HG02588 (cell line): ENCODE data around the gene RGPD3.
"Not testable (repeated sequence)": the region's sequence is repeated elsewhere in the genome, so short reads cannot be mapped to it uniquely, and the experiment has no call there.

Source experiments
- ATAC-seq: cut with Tn5 transposase; IDR thresholded peaks from one replicate; pipeline ENCODE4 v1.9.1; 2021; ENCODE audit warnings: mild to moderate bottlenecking, moderate library complexity; ENCODE audit not compliant: unreplicated experiment

RGPD3 gene

DNA sequence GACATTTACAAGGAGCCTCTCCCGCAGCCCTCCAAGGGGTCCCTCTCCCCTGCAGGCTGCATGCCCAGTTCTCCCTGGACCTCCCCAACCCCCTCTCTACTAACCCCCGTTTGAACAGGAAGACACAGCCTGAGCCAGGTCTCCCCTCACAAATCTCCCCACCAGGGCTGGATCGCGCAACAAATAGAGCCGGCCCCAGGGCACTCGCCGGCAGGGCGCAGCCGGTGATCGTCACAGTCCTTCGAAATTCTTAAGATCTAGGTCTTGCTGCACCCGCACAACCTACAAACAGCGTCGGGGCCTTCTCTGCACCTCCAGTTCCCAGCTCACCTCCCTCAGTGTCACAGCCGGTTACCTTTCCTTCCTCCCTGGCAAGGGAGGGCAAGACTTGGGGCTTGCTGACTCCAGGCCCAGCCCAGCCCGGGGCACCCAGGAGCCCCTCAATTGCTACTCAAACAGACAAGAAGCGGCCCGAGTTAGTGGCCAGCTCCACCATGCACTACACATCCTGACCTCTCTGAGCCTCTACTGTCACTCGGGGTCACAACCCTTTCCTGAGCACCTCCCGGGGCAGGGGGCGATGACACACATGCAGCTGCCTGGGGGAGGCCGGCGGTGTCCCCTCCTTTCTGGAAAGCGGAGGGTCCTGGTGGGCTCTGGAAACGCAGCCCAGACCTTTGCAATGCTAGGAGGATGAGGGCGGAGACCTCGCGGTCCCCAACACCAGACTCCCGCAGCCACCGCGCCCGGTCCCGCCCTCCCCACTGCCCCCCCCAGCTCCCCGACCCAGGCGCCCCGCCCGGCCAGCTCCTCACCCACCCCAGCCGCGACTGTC lies 18.6 kb upstream of the RGPD3 start, which contains the start of gene CD8B2:
CD8B2 (plus strand) TSS at position 814 of the 835 bp plus-strand sequence. CDS start 63 bp downstream, outside the sequence.
- ATAC-seq, result not testable (repeated sequence)

DNA sequence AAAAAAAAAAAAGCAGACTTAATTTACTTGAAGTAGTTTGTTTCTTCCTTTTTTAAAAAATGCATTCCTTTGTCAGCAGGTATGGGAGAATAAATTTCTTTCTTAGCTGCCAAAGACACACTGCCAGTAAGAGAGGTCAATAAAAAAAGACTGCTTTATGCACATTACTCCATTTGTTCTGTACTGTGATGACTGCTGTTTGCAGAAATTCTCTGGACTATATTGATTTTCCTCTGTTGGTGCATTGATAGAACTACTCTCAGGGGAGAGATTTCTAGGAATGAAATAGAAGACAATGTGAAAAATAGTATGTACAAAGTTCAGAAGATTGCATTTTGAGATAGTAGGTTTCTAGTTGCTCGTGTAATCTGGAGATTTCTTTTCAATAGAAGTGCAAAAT lies 11.3 kb upstream of the RGPD3 start:
- not testable (repeated sequence) for ATAC-seq

DNA sequence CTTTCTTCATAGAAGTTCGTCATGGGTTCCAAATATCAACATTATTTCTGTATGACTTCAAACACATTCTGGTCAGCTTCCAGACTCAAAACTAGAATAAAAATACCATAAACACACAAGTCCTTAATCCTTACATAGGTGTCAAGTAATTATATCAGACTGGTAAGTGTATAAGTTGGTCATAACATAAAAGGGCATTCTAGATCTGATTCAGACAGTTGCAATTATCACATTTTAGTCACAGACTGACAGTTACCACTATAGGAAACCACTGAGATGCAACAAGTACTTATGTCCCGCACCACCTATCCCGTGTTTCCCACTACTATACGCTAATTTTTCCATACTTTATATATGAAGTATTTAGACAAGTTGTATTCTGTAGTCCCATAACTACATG lies 9.4 kb upstream of the RGPD3 start:
- not testable (repeated sequence) for ATAC-seq

GRCh38 chr2:106470658-106471057 lies 2.4 kb upstream of the RGPD3 start:
- peak; percentile 47 for ATAC-seq

- not testable (repeated sequence) for ATAC-seq
Measured at GRCh38 chr2:106467516-106467915, 697 bp downstream of the RGPD3 start.

DNA sequence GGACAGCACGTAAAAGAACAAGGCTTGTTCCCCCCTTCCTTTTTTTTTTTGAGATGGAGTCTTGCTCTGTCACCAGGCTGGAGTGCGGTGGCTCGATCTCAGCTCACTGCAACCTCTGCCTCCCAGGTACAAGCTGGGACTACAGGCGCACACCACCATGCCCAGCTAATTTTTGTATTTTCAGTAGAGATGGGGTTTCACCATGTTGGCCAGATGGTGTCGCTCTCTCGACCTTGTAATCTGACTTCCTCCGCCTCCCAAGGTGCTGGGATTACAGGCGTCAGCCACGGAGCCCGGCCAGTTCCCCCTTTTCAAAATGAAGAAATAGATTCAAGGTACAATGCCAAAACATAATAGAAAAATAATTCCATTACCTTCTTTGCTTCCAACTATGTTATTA lies 6.3 kb downstream of the RGPD3 start:
- not testable (repeated sequence) for ATAC-seq

DNA sequence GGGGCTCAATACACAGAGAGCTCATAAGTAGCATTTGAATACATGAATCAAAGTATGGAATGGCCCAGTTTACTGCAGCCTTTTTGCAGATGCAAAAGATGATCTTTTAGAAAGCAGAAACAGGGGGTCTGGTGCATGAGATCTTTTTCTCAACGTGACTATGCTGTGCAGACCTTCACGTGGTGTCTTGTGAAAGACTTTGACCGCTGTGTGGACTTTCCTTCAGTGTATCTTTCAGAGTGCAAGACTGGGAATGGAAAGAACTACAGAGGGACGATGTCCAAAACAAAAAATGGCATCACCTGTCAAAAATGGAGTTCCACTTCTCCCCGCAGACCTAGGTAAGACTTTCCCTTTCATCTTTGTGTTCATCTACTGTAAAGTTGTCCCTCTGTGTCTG lies 77.5 kb downstream of the RGPD3 start:
- ATAC-seq, result not testable (repeated sequence)

DNA sequence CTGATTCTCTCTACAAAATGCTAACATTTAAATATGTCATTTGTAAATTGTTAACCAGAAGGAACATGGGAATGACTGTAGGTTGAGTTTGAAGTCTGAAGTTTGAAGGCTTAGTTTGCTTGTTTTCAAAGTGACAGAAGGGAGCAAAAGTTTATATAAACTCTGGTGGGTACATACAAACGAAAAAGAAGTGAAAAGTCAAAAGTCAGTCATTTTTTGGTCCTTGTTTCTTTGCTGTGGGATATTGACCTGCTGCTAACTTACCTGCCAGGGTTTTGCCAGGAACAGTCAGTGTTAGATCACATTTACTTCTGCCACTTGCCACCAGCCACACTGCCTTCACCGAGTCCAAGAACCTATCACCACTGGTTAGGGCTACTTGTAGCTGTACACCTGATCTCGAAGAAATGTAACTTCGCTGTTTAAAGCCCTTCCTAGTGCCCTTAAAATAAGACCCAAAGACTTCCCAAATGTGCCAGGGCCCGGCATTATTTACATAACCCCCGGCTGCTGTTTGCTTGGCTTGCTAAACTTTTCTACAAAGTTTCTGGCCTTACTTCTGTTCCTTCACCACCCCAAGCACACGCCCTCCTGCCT lies 79.3 kb downstream of the RGPD3 start:
- ATAC-seq, result not testable (repeated sequence)

- not testable (repeated sequence) for ATAC-seq
Measured at GRCh38 chr2:106384548-106384947, 83.7 kb downstream of the RGPD3 start.

DNA sequence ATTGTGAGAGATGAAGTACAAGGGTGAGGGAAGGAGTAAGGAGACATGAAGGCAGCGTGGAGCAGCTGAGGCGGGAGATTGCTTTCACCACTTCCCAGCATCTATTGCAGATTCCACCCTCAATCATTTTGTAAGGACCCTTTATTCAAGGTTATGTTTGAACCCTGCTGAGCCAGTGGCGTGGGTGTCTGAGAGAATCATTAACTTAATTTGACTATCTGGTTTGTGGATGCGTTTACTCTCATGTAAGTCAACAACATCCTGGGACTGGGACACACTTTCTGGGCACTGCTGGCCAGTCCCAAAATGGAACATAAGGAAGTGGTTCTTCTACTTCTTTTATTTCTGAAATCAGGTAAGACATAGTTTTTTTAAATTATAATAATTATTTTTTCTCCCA lies 86.3 kb downstream of the RGPD3 start:
- ATAC-seq, result not testable (repeated sequence)

GRCh38 chr2:106379567-106379966 lies 88.6 kb downstream of the RGPD3 start:
- ATAC-seq, result not testable (repeated sequence)

- ATAC-seq, result not testable (repeated sequence)
Measured at GRCh38 chr2:106369182-106369581, 99.0 kb downstream of the RGPD3 start.

DNA sequence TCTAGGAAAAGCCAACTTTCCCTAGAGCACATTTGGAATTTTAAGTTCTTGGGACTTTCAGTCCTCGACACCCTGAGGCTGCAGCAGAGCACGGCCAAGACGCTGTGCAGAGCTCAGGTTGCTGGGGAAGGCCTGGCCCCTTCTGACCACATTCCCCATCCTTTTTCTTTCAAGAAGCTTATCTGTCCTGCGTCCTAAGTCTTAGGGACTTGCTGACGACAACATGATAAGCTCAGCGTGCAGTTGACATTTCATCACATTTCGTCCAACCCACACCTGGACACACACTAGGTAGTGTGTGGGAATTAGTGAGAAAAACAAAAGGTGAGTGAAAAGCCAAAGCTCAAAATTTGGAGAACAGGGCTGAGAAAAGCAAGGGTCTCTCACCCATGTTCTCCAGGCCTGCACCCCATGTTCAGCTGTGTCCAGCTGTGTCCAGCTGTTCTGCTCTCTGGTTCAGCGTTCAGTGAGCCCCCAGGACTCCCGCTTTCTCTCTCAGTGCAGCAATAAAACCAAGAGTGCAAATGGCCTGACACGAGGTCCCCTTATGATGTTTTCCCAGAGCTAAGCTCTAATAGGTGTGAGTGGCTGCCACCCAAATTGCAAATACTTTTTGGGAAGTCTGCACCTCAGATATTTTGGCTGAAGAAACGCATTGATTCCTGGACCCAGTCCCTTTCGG lies 101.9 kb downstream of the RGPD3 start:
- no peak for ATAC-seq

DNA sequence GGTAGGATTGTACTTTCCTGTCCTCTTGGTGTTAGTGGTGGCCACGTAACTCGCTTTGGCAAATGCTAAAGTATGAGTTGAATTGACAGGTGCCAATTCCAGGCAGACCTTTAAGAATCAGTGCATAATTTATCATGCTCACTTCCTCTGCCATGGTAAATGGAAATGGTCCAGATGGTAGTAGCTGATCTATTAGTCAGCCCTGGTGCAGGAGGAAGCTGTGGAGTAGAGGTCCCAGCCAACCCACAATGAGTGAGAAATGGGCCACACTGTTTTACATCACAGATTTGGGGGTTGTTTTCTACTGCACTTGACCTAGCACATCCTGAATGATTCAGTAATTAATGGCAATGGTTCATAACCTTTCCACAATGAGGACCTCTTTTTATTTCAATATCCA lies 104.4 kb downstream of the RGPD3 start:
- ATAC-seq, result no peak

DNA sequence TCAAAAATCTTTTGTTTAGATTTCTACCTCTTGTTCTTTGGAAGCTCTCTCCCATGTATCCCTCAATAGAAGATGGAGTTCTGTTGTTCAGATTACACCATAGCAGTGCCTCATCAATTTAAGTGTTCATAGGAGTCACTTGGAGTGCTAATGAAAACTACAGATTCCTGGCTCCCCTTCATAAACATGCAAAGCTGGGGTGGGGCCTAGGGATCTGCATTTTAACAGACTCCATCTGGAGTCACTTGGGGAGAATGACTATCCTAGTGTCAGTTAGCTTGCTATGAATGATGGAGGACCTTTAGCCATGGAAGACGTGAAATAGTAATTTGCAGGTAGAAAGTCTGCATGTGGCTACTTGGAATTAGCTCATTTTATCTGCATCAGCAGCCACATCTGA lies 105.4 kb downstream of the RGPD3 start:
- ATAC-seq, result no peak

- ATAC-seq, result no peak
Measured at GRCh38 chr2:106359512-106359911, 108.7 kb downstream of the RGPD3 start.

GRCh38 chr2:106358521-106358920 lies 109.7 kb downstream of the RGPD3 start:
- no peak for ATAC-seq

DNA sequence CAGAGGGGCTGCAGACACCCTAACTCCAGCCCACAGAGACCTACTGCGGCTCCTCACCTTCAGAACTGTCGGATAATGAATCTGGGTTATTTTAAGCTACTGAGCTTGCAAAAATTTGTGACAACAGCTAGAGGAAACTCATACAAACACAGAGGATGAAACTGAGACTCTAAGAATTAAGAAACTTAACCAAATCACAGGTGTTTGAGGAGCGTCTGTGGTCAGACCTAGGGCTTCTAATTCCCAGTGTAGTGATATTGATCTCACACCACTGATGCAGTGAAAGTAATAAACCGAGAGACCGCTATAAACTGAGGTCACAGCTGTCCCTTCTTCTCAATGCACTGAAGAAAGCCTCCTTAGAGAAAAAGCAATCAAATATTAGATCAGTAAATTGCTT lies 110.1 kb downstream of the RGPD3 start:
- peak; percentile 84 for ATAC-seq

- no peak for ATAC-seq
Measured at GRCh38 chr2:106356291-106356690, 111.9 kb downstream of the RGPD3 start.

- ATAC-seq, result no peak
Measured at GRCh38 chr2:106353676-106354075, 114.5 kb downstream of the RGPD3 start.

GRCh38 chr2:106350980-106351379 lies 117.2 kb downstream of the RGPD3 start:
- ATAC-seq, result no peak

DNA sequence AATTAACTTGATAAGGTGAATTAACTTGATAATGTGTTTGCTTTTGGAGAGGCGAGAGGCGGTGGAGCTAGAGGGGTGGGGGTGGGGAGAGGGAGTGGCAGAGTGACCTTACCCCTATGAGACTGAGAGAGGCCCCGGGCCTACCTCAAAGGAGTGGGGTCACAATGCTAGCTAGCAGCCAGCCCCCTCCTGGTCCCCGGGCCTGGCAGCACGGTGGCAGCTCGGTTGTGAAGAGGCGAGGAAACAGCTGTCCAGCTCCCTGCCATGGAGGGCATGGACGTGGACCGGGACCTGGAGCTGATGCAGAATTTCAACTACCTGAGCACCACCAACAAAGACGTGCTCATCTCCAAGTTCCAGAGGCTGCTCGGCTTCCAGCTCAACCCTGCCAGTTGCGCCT lies 123.9 kb downstream of the RGPD3 start:
- no peak for ATAC-seq
